Left forelimb (tissue), 1 donor: Measurements from ENCODE around the gene MLEC.
"Not testable (repeated sequence)": the region's sequence is repeated elsewhere in the genome, so short reads cannot be mapped to it uniquely, and the experiment has no call there.

Source experiments
- DNase-seq: peaks from one replicate; pipeline ENCODE4 v3.0.0-alpha.2; 2018; ENCODE audit warnings: low spot score

Gene MLEC

GRCh38 chr12:120662879-120663278 lies 24.1 kb upstream of the MLEC start:
- DNase-seq = no peak

- DNase-seq = no peak
Observed at GRCh38 chr12:120663741-120664140, 23.2 kb upstream of the MLEC start.

GRCh38 chr12:120666571-120667390 lies 20.2 kb upstream of the MLEC start:
- no peak for DNase-seq

GRCh38 chr12:120668091-120668867 lies 18.7 kb upstream of the MLEC start:
- DNase-seq = no peak

- no peak for DNase-seq
Observed at GRCh38 chr12:120668868-120669840, 17.8 kb upstream of the MLEC start.

- DNase-seq = not testable (repeated sequence)
Observed at GRCh38 chr12:120670237-120670636, 16.7 kb upstream of the MLEC start.

GRCh38 chr12:120670667-120671066 lies 16.3 kb upstream of the MLEC start:
- no peak for DNase-seq

GRCh38 chr12:120674097-120674636 lies 12.8 kb upstream of the MLEC start:
- DNase-seq = no peak

- DNase-seq = no peak
Observed at GRCh38 chr12:120677765-120678473, 9.0 kb upstream of the MLEC start.

- no peak for DNase-seq
Observed at GRCh38 chr12:120678572-120678971, 8.4 kb upstream of the MLEC start.

GRCh38 chr12:120680165-120680738 lies 6.7 kb upstream of the MLEC start:
- no peak for DNase-seq

GRCh38 chr12:120684523-120684932 lies 2.4 kb upstream of the MLEC start:
- no peak for DNase-seq

- no peak for DNase-seq
Observed at GRCh38 chr12:120685522-120685921, 1.4 kb upstream of the MLEC start.

- peak; percentile 95 for DNase-seq
Observed at GRCh38 chr12:120686151-120686689, 729 bp upstream of the MLEC start.

GRCh38 chr12:120687578-120688289 lies 785 bp downstream of the MLEC start:
- DNase-seq = no peak

- no peak for DNase-seq
Observed at GRCh38 chr12:120688527-120689071, 1.6 kb downstream of the MLEC start.

- no peak for DNase-seq
Observed at GRCh38 chr12:120689397-120690082, 2.6 kb downstream of the MLEC start.

- no peak for DNase-seq
Observed at GRCh38 chr12:120690083-120690450, 3.1 kb downstream of the MLEC start.

GRCh38 chr12:120690978-120691377 lies 4.0 kb downstream of the MLEC start:
- DNase-seq = no peak
